Measurements from ENCODE around the gene ZFP57. TPM values are rescaled to one million over a fixed set of nuclear protein-coding genes. Genes with fewer than 3 reads are reported as not detected.

Gene ZFP57
- total and polyA plus RNA-seq, 4 experiments from 2014 or later = 2.4 to 3.0 TPM; not detected in 2

Other genes with a start within 250 kb of the ZFP57 start
- not detected for gene OR10C1, start 241.8 kb downstream of the ZFP57 start, total RNA-seq
- gene OR10C1, start 241.8 kb downstream of the ZFP57 start, polyA plus RNA-seq = not detected
- not detected for gene OR11A1, start 224.1 kb downstream of the ZFP57 start, total RNA-seq
- gene OR11A1, start 224.1 kb downstream of the ZFP57 start, polyA plus RNA-seq = not detected
- gene OR2H1, start 224.0 kb downstream of the ZFP57 start, total RNA-seq = not detected
- not detected for gene OR2H1, start 224.0 kb downstream of the ZFP57 start, polyA plus RNA-seq
- gene MAS1L, start 193.2 kb downstream of the ZFP57 start, total RNA-seq = not detected
- not detected for gene MAS1L, start 193.2 kb downstream of the ZFP57 start, polyA plus RNA-seq
- gene UBD, start 121.4 kb downstream of the ZFP57 start, total RNA-seq = not detected
- gene UBD, start 121.4 kb downstream of the ZFP57 start, polyA plus RNA-seq = not detected
- gene OR2H2, start 96.0 kb downstream of the ZFP57 start, total RNA-seq = not detected
- not detected for gene OR2H2, start 96.0 kb downstream of the ZFP57 start, polyA plus RNA-seq
- gene GABBR1, start 48.0 kb downstream of the ZFP57 start, total RNA-seq = 10 to 100 TPM; 58.1 to 58.9 TPM
- 1 to 10 TPM; 1.8 to 2.4 TPM for gene GABBR1, start 48.0 kb downstream of the ZFP57 start, polyA plus RNA-seq
- gene MOG, start 24.1 kb downstream of the ZFP57 start, total RNA-seq = not detected
- not detected for gene MOG, start 24.1 kb downstream of the ZFP57 start, polyA plus RNA-seq
- 100 to 1,000 TPM; 573 to 585 TPM for gene HLA-F, start 42.3 kb upstream of the ZFP57 start, total RNA-seq
- gene HLA-F, start 42.3 kb upstream of the ZFP57 start, polyA plus RNA-seq = 100 to 1,000 TPM; 379 to 418 TPM
- under 1 TPM; 0.28 to 0.52 TPM for gene HLA-G, start 146.7 kb upstream of the ZFP57 start, total RNA-seq
- 1 to 10 TPM; 2.1 to 4.9 TPM for gene HLA-G, start 146.7 kb upstream of the ZFP57 start, polyA plus RNA-seq